ENCODE results near the gene F13A1.

F13A1 gene

DNA sequence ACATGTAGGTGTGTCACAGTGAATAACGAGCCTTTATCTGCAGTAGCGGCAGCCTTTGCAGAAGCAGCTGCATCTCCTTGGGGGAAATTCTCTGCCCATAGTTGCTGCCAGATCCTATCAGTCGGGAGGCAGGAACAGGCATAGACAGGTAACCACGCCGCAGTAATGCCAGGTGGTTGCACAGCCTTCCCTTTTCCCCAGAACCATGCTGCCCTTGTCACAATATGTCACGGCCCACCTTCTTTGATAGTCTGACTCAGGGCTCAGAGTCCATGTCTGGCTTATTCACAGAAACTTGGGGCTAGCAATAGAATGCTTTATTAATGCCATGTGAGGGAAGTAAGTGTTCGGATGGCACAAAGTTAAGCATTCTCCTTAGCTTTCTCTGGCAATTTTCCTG, 76.6 kb downstream of the F13A1 start:
- no peak for DNase-seq (ENCODE audit: low read depth)

DNA sequence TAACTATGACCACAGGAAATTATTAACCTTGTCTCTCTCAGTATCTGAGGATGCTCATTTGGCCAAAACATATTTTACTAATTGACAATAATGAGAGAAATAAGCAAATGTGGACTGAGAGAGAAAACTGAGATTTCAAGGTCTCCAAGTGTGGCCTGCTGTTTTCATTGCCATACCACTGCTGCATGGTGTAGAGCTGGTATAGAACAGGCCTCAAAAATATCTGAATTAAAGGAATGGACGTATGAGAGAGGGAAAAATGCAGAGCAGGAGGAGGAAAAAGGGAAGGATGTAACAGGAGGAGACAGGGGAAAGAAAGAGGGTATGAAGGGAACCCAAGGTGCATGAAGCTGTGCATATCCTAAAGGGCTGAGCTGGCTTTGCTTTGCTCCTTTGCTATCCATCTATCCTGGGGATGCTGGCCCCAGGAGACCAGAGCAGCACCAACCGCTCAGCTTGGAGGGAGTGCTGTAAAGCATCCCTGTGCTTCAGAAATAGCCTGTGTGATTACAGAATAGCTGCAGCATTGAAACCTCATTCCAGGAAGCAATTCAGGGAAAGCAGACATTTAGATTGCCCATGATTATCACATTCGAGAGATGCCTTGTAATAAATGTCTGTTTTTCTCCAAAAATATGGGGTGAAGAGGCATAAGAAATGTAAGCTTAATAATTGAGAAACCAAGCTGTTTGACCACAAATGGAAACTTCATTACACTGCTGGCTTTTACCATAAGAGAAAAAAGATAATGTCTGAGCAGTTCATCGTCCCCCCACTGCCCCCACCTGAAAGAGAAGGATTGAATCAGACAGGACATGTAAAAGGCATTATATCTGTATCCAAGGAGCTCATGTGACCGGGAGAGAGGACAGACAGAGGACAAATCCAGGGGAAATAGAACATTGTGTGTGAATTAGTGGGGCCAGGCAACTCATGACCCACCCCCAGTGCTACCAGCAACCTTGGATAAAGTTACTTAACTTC, 80.6 kb downstream of the F13A1 start:
- no peak for DNase-seq (ENCODE audit: low read depth)

DNA sequence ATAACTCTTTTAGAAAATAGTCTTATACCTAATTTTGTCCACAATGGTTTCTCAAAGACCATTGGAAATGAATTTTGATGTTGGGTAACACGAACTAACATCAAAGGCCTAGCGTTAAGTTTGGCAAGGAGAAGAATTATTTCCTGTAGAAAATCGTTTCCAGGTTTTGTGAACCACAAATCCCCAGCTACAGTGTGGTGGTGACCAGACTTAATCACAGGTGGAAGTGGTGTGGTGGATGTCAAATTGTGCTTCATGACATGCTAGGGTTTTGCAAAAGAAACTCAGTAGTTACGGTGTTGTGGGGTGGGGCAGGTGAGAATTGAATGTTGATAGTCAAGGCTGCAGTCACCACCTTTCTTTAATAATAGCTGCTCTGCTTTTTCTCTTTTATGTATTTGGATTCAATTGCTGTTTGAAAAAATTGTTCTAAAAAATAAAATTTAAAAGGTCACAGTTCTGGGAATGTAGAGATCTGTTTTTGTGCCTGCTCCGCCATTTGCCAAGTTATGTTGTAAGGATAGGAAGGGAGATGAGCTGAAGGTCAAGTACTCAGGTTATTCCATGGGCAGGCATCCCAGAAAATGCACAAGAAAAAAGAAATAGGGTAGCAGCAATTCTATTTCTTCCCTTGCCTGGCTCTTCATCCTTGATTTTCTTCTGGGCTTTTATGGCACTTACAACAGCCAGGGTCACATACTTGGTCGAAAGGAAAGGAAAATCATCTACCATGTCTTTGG, 83.6 kb downstream of the F13A1 start:
- DNase-seq (ENCODE audit: low read depth) = no peak

DNA sequence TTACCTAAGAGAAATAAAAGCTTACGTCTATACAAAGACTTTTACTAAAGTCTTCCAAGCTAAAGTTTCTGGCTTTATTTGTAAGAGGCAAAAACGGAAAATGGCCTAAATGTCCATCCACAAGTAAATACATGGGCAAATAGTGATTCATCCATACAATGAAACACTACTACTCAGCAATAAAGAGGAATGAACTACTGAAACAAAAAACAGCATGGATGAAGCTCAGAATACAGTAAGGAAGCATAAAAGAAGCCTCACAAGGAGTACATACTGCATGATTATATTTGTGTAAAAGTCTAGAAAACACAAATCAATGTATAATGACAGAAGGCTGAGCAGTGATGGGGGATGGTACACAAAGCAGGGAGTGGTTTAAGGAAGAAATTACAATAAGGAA, 84.7 kb downstream of the F13A1 start:
- no peak for DNase-seq (ENCODE audit: low read depth)

DNA sequence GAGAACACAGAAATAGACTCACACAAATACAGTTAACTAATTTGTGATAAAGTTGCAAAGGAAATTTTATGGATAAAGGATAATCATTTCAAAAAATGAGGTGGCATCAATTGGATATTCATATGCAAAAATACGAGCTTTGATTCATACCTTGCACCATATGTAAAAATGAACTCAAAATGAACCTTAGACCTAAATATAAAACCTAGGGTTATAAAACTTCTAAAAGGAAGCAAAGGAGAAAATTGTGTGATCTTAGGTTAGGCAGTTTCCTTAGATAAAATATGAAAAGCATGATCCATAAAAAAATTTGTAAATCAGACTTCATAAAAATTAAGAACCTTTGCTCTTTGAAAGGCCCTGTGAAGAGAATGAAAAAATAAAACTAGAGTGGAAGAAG, 85.5 kb downstream of the F13A1 start:
- no peak for DNase-seq (ENCODE audit: low read depth)

DNA sequence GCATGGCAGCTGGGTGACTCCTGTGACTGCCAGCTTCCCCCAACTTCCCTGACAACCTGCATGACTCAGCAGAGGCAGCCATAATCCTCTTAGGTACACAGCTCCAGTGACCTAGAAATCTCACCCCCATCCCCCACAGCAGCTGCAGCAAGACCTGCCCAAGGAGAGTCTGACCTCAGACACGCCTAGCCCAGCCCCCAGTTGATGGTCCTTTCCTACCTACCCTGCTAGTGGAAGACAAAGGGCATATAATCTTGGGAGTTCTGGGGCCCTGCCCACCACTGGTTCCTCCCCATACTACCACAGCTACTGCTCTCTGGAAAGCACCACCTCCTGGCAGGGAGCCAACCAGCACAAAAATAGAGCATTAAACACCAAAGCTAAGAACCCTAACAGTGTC, 90.2 kb downstream of the F13A1 start:
- DNase-seq (ENCODE audit: low read depth) = no peak

DNA sequence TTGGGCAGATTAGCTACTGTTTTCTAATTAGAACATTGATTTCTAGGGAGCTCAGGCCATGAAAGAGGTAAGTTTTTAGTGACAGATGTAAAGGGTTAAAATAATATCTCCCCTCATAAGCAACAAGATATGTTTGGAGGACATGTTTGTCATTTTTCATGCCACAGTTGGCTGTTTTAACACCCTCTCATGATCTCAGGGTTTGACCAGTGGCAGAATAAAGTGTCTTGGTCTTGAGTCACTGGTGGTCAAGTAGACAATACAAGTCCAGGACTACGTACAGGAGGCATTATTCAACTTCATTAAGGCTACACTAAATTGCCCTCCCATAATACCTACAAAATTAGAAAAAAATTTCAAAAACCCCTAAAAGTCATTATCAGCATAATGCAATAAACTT, 92.6 kb downstream of the F13A1 start:
- no peak for DNase-seq (ENCODE audit: low read depth)

DNA sequence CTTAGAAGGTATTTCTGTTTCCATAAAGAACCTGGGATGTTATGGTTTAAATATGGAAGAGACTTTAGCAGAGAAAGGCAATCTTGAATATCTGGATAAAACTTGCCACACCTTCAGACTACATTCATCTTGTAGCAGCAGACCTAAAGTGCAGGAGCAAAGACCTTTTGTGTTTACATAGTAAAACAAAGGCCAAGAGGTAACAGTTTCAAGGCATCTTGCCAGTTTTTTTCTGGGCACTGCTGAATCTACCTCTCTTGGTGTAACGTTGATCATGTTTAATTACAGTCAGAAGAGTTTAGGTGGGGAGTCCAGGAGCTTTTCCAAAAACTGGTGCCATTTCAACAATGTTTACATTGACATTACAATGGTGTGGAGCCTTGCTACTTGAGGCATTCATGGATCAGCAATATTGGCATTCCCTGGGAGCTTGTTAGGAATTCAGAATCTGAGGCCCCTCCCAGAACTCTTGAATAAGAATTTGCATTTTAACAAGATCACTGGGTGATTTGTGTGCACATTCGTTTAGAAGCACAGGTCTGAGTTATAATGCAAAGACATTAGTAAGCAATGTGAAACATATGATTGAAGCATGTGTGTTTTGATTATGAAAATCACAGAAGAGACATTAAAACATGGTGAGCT, 94.5 kb downstream of the F13A1 start:
- no peak for DNase-seq (ENCODE audit: low read depth)

DNA sequence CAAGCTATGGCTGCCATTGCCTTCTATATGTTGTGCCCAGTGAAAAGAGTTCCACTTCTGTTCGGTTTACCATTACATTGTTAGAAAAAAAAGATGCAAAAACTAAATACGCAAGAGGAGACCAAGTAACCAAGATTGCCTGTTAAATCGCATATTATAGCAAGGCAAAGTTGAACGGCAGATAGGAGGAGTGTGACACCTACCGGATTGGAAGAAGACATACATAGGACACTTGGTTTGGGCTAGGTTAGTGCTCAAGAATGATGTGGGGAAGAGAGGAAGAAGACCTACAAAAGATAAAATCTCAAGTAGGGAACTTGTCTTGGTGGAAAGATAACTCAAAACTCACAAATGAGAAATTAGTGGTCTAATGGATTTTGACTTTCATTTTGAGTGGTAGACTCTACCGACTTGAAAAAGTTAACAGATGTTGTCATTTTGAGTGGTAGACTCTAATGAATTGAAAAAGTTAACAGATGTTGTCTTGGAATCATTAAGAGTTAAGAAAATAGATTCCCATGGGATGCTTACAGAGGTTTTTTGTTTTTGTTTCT, 95.5 kb downstream of the F13A1 start:
- DNase-seq (ENCODE audit: low read depth) = no peak

DNA sequence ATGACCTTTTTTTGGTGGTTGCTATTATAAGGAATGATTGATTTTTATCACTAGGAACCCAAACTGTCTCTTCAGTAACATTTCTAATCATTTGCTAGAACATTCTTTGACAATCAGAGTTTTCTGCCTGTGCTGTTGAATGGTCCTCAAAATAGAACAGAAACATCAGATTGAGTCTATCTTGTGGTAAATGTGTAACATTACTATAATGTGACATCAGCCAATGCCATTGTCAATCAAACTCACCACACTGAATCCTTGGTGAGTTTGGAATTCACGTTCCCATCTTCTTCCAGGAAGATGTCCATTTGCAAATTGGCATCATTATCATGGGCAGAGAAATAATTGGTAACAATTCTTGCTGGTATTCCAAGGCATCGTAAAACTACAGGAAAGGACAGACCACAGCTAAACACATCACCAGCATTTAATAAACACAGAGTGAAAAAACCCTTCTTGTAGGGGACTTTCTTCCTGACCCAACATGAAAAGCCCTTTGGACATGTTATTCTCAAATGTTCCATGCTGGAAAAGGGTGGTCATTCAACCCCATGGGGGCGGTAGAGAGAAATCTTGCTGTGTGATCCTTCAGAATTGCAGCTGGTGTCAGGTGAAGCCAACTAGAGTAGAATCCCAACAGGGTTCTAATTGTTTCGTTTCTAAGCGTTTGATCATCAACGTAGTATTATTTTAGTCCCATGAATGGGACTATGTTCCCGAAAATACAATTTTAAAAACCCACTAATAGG, 98.5 kb downstream of the F13A1 start:
- DNase-seq (ENCODE audit: low read depth) = no peak

DNA sequence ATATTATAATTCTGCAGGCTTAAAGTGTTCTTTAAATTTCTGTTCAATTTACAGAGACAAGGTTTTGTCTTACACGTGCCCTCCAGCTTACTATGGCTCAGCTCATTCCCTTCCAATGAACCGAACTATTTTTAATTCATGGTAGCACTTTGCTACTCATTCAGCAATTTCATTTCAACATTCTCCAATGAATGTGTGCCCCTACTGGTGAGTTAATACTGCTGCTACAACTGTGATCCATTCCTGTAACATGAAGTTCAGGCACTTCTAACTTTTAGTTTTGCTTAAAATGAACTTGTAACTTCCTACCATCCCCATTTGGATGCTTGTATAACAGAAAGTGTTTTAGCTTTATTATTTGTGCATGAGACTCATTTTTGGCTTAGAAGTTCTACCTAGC, 99.7 kb downstream of the F13A1 start:
- DNase-seq (ENCODE audit: low read depth) = no peak

DNA sequence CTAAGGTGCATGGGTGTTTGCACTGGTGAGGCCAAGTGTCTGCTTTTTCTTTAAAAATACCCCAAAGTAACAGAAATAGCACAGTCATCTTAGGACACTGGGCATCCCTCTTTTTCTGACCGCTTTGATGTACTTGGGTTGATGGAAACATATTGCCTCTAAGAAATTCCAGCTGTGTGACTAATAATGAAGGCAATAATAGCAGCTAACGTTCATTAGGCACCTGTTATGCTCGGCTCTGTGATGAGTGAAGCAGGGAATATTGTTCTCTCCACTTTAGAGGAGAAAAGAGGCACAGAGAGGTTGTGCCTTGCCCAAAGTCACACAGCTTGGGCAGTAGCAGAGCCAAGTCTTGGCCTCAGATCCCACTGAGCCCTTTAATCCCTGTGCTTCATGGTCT, 100.7 kb downstream of the F13A1 start:
- no peak for DNase-seq (ENCODE audit: low read depth)

DNA sequence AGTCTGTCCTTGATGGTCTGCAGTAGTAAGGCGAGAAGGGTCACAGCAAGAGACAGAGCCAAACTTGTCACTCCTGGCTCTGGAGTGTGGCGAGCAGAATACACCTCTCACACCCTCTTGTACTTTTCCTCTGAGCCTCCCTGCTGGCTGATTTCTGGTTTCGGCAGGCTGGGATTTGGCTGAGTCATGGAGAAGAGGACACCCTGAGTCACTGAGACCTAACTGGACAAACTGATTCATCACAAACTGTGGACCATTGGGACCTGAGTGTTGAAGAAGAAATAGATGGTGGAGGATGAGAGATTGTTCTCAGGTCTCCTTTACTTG, 101.7 kb downstream of the F13A1 start:
- no peak for DNase-seq (ENCODE audit: low read depth)

DNA sequence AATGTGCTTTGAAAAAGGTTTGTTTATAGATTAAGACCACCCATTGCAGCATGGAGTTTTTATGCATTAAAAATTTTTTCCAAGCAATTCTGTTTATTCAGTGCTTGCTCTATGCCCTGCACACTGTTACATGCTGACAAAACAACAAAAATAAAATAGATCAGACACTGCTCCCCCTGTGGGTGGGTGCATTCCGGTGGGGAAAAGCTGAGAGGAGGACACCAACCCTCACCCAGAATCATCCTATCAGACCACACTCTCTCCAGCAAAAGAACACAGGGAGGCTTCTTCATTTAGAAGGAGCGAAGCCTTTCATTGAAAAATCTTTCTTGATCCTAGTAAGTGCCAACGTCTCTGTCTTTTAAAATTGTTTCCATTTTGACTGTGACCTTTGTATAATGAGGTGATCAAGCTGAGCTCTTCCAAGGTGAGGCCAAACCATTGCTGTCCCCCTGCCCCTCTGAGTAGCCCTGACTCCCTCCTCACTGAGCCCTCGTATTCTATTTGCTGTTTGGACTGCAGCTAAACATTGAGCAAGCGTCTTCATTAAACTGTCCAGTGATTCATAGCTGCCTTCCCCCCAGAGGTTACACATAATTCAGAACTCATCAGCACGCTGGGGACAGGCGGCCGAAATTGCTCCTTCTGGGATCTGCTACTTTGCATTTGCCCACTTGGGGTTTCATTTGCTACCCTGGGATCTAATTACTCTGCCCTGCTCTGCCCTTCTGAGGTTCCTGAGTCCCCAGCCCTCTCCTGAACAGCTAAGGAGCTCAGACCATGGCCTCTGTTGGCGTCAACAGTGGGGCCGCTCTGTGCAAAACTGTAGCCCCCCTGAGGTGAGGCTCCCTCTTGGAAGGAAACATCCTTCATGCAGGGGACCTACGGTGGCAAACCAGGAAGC, 102.4 kb downstream of the F13A1 start:
- no peak for DNase-seq (ENCODE audit: low read depth)

DNA sequence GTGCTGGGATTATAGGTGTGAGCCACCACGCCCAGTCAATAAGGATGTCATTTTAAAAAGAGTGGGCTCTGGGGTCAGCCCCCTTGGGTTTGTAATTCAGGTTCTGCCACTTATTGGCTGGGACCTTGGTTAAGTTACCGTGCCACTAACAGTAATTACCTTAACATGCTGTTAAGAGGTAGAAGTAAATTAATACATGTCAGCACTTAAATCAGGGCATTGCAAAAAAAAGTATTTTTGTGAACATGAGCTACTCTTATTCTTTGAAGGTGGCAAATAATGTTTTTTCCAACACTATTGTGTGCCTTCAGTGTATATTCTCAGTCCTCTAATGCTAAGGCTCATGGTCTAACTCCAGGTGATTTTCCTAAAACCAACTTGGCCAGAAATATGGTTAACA, 109.5 kb downstream of the F13A1 start:
- no peak for DNase-seq (ENCODE audit: low read depth)

DNA sequence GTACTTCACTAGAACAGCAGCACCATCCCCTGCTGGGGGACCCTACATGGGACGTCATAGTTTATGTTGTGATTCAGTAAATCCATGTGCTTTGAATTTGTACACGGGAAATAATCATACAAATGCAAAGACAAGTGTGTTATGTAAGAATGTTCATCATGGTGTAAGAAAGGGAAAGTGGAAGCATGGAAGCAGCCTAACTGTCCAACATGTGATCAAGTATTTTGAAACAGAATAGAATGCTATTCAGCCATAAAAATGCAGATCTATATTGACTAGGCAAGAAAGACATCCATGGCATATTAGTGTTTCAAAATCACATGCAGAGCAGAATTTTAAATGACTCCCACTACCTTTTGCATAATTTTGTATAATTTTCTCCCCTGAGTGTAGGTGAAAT, 117.6 kb downstream of the F13A1 start:
- DNase-seq (ENCODE audit: low read depth) = no peak

DNA sequence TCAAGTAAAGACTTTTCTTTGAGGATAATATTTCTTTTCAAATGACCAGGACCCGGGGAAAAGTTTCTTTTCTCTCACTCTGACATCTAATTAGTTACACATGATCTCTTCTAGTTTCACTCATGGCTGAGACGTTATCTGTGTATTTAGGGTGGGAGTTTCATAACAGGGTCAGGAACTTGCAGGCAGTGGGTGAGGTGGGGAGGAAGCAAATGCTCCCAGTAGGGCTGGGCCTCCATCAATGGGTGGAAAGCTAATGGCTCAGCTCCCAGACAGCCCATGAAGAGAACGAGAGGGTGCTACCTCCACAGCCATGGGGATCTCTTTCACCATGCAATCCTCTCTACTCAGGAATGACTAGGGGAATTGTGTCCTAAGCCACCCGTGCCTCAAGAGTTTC, 119.3 kb downstream of the F13A1 start:
- DNase-seq (ENCODE audit: low read depth) = no peak

DNA sequence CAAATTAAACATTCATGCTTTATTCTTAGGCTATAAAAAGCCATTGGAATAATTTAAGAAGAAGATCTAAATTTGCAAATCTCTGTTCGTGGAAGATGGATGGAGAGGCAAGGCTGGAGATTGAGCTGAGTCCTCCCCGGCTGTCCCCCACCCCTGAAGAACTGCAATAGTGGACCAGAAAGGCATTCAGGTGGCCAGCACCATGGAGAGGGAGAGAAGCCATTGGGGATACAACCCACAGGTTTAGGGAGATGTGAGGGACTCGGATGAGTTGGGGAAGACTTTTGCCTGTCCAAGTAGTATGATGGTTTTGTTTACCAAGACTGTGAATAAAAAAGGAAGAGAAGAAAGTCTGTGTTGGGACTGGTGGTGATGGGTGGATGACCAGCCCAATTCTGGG, 120.8 kb downstream of the F13A1 start:
- DNase-seq (ENCODE audit: low read depth) = no peak

DNA sequence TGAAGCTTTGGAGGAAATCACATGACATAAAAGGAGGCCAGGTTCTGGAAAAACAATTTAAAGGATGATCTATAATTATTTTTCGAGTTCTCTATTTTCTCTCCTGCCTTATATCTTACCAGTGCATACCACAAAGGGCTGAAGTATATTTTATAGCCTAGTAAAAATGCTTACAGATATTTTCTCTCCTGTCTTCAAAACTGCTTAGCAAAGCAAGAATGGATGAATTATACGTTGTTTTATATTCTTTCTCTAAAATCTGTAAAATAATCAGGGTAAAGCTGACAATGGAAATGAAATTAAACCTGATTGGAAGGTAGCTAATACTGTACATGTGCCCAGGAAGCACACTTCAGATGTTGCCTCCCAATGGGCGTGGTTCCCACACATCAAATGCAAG, 123.7 kb downstream of the F13A1 start:
- no peak for DNase-seq (ENCODE audit: low read depth)

DNA sequence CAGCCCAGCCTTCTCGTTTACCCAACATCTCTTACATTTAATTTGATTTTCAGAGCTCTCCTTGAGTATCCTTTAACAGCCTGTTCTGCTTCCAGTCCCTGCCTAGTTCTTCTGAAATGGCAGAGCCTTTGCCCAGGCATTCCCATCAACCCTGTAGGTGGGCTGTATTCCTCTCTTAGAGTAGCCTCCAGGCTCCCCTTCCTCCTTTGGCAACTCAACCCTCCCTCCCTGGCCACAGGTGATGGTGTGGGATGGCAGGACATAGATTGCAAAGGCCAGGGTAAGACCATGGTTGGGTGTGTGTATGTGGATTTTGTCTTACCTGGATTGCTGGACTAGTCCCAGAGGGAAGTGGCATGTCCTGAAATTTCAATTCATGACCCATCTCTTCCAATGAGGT, 125.4 kb downstream of the F13A1 start:
- DNase-seq (ENCODE audit: low read depth) = no peak

DNA sequence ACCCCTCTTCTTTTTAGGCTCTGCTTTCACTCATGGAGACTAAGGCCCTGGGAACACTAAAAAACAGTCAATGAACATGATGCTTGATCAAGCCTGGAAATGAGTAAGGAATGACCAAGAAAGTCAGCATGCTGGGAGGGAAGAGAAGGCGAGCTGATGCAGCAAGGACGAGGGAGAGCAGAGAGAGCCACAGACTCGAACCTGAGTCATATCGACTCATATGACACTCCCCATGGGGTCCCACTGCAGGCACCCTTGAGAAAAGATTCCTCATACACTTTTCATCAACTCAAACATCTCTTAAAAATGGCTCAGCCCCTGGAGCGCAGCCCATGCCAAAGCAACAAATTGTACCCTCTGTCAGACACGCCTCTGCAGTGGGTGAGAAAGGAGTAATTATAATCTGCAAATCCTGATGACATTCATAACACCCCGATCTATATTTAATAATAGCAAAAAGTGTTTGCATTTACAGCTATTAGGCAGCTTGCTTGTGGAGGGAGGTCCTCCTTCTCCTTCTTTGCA, 127.2 kb downstream of the F13A1 start:
- no peak for DNase-seq (ENCODE audit: low read depth)

Measured in HS-27A (cell line).